NCI-H2081 (cell line): ENCODE measurements around the gene WASF1.
"Not testable (repeated sequence)": the region's sequence is repeated elsewhere in the genome, so short reads cannot be mapped to it uniquely, and the experiment has no call there.

Experiments
- DNase-seq, 2 experiments: peaks; one replicate each; lab custom pipeline; 2025; lab: John Stamatoyannopoulos, UW

Gene WASF1

DNA sequence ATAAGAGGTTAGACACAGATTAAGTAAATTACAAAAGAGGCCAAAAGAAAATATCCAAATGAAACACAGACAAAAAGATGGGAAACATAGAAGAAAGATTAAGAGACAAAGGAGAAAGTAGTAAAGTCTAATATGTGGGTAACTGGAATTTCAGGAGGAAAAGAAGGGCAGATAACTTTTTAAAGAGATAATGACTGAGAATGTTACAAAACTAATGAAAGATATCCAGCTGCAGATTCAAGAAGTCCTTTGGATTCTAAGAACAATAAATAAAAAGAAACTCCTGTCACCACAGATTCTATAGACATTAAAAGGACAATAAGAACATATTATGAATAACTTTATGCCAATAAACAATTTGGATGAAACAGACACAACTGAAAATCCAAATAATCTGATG is 90.1 kb downstream of the WASF1 start:
- DNase-seq = no peak

DNA sequence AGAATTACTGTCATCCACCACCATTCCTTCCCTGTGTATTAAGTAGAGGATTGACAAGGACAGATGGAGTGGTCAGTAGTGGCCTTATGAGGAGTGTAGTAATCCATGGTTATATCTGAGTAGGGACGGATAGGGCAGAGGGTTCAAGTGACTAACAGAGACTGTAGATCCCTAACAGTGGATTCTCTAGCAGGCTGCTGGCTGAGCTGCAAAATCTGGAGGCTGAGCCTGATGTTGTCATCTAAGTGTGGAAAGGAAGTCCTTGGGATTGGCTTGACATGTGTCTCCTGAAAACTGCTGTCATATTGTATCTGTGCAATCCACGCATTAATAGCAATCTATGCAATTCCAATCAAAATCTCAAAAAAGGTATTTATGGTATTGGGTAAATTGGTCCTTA is 94.2 kb downstream of the WASF1 start:
- DNase-seq = no peak

GRCh38 chr6:110083875-110084585 is 95.4 kb downstream of the WASF1 start:
- DNase-seq = no peak

DNA sequence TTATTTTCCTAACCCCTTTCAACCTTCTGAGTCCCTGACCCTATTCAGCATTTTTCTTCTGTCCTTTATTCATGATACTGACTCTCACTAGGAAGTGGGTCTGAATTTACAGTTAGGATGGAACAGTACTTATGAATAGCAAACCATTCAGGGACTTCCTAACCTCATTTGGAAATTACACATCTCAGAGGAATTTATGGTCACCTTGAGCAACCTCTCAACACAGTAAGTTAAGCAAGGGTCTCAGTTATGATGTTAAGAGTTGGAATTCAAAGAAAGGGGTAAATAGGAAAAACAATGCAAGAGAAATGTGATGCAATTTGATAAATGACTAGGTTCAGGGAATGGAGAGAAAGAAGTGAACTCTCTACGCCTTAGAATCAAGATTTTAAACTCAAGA is 104.1 kb downstream of the WASF1 start:
- no peak for DNase-seq

- DNase-seq = not testable (repeated sequence)
These were observed 106.0 kb downstream of the WASF1 start for GRCh38 chr6:110073474-110073873.

DNA sequence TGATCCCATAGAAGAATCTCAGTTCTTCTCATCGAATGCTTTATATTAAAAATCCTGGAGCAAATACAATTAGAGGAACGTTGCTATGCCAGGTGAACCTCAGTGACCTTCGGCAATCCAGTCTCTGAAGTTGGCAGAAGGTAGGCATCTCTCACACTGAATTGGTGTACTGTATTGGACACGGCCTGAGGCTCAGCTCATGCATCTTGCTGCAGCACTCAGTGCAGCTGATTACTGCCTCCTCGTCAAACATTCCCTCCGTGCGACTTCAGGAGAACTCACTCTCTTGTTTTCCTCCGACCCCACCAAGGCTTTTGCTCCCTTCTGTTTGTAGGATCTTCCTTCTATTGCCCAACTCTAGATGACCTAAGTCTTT is 110.9 kb downstream of the WASF1 start:
- DNase-seq = no peak

GRCh38 chr6:110067837-110068591 is 111.5 kb downstream of the WASF1 start:
- DNase-seq = no peak

- DNase-seq = no peak
These were observed 114.5 kb downstream of the WASF1 start for GRCh38 chr6:110064744-110065524.

GRCh38 chr6:110063594-110064263 is 115.7 kb downstream of the WASF1 start:
- DNase-seq = no peak

DNA sequence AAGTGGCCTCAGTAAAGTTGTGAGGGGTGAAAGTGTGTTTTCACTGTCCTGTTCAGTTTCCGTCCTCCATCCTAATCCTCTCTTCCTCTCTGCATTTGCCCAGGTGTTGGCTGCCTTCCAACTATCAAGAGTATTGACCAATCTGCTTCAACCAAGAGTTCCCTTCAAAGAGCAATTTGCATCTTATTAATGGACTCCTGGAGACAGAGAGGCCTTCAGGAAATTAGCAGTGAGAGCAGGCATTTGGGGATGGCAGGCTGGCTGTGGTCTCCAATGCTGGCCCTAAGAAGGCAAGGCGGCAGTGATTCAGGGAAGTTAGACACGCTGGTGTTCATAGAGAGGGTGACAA is 124.1 kb downstream of the WASF1 start:
- peak in 1 of 2 experiments; percentile 20 for DNase-seq

GRCh38 chr6:110054664-110055386 is 124.6 kb downstream of the WASF1 start:
- DNase-seq = no peak

DNA sequence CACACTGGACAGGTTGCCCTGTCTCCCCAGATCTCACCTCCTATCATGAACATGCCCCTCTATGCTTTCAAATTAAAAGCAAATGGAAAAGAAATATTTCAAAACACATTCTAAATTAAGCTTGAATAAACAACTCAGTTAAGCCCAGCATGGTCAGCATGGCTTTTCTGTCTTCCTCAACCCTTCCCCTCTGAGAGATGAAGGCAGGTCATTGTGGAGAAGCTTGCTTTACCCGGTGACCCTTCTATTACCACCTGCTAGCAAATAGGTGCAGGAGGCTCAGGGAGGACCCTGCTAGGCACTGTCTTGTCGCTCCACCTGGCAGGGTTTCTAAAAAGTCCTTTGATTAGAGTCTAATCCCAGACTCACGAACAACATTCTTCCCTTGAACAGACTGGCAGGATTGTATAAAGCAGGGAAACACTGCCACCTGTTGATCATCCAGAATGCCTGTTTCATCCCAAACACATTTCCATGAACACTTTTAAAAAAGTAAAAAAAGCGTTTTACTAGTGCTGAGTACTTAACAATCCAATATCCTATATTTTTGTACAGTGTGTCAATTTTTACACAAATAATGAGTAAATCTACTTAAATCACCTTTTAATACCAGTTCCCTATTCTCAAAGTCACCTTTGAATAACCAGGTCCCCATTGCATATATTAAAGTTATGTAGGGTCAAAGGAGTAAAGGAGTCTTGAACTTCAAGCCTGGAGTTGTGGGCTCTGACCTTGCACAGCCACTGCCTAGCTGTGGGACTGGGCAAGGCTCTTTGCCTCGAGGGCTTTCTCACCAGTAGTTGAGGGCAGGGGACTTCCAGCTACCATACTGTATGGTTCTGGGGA is 125.9 kb downstream of the WASF1 start:
- peak; percentile 33 to 51 for DNase-seq

DNA sequence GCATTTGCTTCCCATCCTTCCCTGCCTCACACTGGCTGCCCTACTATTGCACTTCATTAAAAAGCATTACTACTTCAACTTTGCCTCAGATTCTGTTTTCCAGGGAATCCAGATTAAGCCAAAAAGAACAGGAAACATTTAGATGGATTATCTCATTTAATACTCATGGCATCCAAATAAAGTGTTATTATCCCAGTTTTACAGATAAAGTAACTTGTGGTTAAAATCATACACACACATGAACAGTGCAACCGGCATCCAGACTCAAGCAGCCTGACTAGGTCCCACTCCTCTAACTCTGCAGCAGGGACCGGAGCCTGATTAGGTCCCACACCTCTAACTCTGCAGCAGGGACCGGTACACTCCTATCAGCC is 129.0 kb downstream of the WASF1 start:
- no peak for DNase-seq
